Fibroblast of skin of scalp (primary cell): ENCODE data around the gene GSG1L2. TPM values are rescaled to one million over a fixed set of nuclear protein-coding genes. Genes with fewer than 3 reads are reported as not detected.

Experiments used
- DNase-seq: peaks from one replicate; pipeline ENCODE4 v3.0.0-alpha.2; 2013
- polyA plus RNA-seq, 2 experiments: library from polyadenylated mRNA; unstranded; fragments of 120-200 nt; gene quantifications; one replicate each; pipeline ENCODE4 v1.2.1, GENCODE V29; 2013; ENCODE audit not compliant: insufficient read length in 2 of 2

The GSG1L2 gene
- polyA plus RNA-seq (2013, experiment 1 of 2; ENCODE audit: insufficient read length), result not detected
- not detected for polyA plus RNA-seq (2013, experiment 2 of 2; ENCODE audit: insufficient read length)

GRCh38 chr17:9821921-9822320, at the start of gene GSG1L2:
GSG1L2 (minus strand) TSS chr17:9822079; CDS start chr17:9822071, 8 bp downstream.
- DNase-seq, result no peak

- DNase-seq, result no peak
Observed at GRCh38 chr17:9868552-9868951, 46.7 kb upstream of the GSG1L2 start.

- DNase-seq, result no peak
Observed at GRCh38 chr17:9865586-9865985, 43.7 kb upstream of the GSG1L2 start.

GRCh38 chr17:9862949-9863348, 41.1 kb upstream of the GSG1L2 start:
- DNase-seq, result no peak

GRCh38 chr17:9862220-9862619, 40.3 kb upstream of the GSG1L2 start:
- no peak for DNase-seq

- DNase-seq, result no peak
Observed at GRCh38 chr17:9860851-9861250, 39.0 kb upstream of the GSG1L2 start.

- DNase-seq, result no peak
Observed at GRCh38 chr17:9859781-9860180, 37.9 kb upstream of the GSG1L2 start.

- DNase-seq, result no peak
Observed at GRCh38 chr17:9855036-9855435, 33.2 kb upstream of the GSG1L2 start.

- DNase-seq, result no peak
Observed at GRCh38 chr17:9854255-9854654, 32.4 kb upstream of the GSG1L2 start.

GRCh38 chr17:9850151-9850550, 28.3 kb upstream of the GSG1L2 start:
- DNase-seq, result no peak

GRCh38 chr17:9845306-9845705, 23.4 kb upstream of the GSG1L2 start:
- no peak for DNase-seq

- no peak for DNase-seq
Observed at GRCh38 chr17:9844153-9844552, 22.3 kb upstream of the GSG1L2 start.

- DNase-seq, result no peak
Observed at GRCh38 chr17:9843152-9844010, 21.5 kb upstream of the GSG1L2 start.

- peak; percentile 58 for DNase-seq
Observed at GRCh38 chr17:9842057-9842758, 20.3 kb upstream of the GSG1L2 start.

- DNase-seq, result peak; percentile 45
Observed at GRCh38 chr17:9839433-9839832, 17.6 kb upstream of the GSG1L2 start.

GRCh38 chr17:9837551-9838471, 15.9 kb upstream of the GSG1L2 start:
- DNase-seq, result peak; percentile 90

GRCh38 chr17:9833922-9834321, 12.0 kb upstream of the GSG1L2 start:
- no peak for DNase-seq

- no peak for DNase-seq
Observed at GRCh38 chr17:9830711-9831110, 8.8 kb upstream of the GSG1L2 start.

GRCh38 chr17:9829343-9829742, 7.5 kb upstream of the GSG1L2 start:
- no peak for DNase-seq

GRCh38 chr17:9828296-9829295, 6.7 kb upstream of the GSG1L2 start:
- DNase-seq, result peak; percentile 8

- no peak for DNase-seq
Observed at GRCh38 chr17:9825641-9826150, 3.8 kb upstream of the GSG1L2 start, which contains the start of gene GLP2R. GLP2R (plus strand) TSS chr17:9825924; CDS start chr17:9826064, 140 bp downstream.
